Measurements from ENCODE around the gene COL9A3. TPM values are rescaled to one million over a fixed set of nuclear protein-coding genes. Genes with fewer than 3 reads are reported as not detected.

Gene COL9A3
- total RNA-seq, 1 donor, result 0.43 TPM

- peak; percentile 64 for DNase-seq (ENCODE audit: low read depth)
- peak overlapping the region; percentile 64 for H3K4me3 ChIP-seq (ENCODE audit: low read depth, low read length)
- peak; percentile 25 for TF ChIP-seq CTCF (IDR thresholded peaks at IDR 0.05; ENCODE audit: insufficient read depth, low read depth, low read length)
Observed at GRCh38 chr20:62860391-62860923, 43.6 kb downstream of the COL9A3 start.

GRCh38 chr20:62860924-62861691, 44.3 kb downstream of the COL9A3 start:
- TF ChIP-seq CTCF (IDR thresholded peaks at IDR 0.05; ENCODE audit: insufficient read depth, low read depth, low read length), result no peak
- H3K4me3 ChIP-seq (ENCODE audit: low read depth, low read length), result peak overlapping the region; percentile 64
- DNase-seq (ENCODE audit: low read depth), result peak; percentile 26

- no peak for TF ChIP-seq CTCF (IDR thresholded peaks at IDR 0.05; ENCODE audit: insufficient read depth, low read depth, low read length)
- peak within 1 kb of the TSS; percentile 64 for H3K4me3 ChIP-seq (ENCODE audit: low read depth, low read length)
- peak; percentile 96 for DNase-seq (ENCODE audit: low read depth)
Observed at GRCh38 chr20:62861726-62862336, 45.0 kb downstream of the COL9A3 start, which contains the start of gene TCFL5. TSS of gene TCFL5 (minus strand) at chr20:62861822. CDS start at chr20:62861670, 152 bp downstream.

- TF ChIP-seq CTCF (IDR thresholded peaks at IDR 0.05; ENCODE audit: insufficient read depth, low read depth, low read length), result no peak
- no peak for DNase-seq (ENCODE audit: low read depth)
- H3K4me3 ChIP-seq (ENCODE audit: low read depth, low read length), result no peak overlapping the region
Observed at GRCh38 chr20:62864207-62864606, 47.4 kb downstream of the COL9A3 start.

GRCh38 chr20:62872184-62872847, 55.5 kb downstream of the COL9A3 start:
- no peak for TF ChIP-seq CTCF (IDR thresholded peaks at IDR 0.05; ENCODE audit: insufficient read depth, low read depth, low read length)
- DNase-seq (ENCODE audit: low read depth), result no peak
- H3K4me3 ChIP-seq (ENCODE audit: low read depth, low read length), result no peak overlapping the region

GRCh38 chr20:62872862-62873261, 56.0 kb downstream of the COL9A3 start:
- no peak for DNase-seq (ENCODE audit: low read depth)
- no peak overlapping the region for H3K4me3 ChIP-seq (ENCODE audit: low read depth, low read length)
- TF ChIP-seq CTCF (IDR thresholded peaks at IDR 0.05; ENCODE audit: insufficient read depth, low read depth, low read length), result no peak
